ENCODE results near the gene TSC1. TPM values are rescaled to one million over a fixed set of nuclear protein-coding genes. Genes with fewer than 3 reads are reported as not detected.
"Not testable (repeated sequence)": the region's sequence is repeated elsewhere in the genome, so short reads cannot be mapped to it uniquely, and the experiment has no call there.

TSC1 gene
- 10 to 100 TPM; 38.2 to 59.5 (median 45.5) TPM for polyA plus RNA-seq (ENCODE audit: insufficient read length in 4 of 4)

GRCh38 chr9:132944294-132945185, at the start of gene TSC1:
Gene TSC1 (minus strand): TSS chr9:132944616. CDS start chr9:132928872, 15,744 bp downstream.
- peak; percentile 84 to 92 (median 88) for DNase-seq (ENCODE audit: low read depth in 4 of 4, low spot score in 3 of 4)

GRCh38 chr9:132993511-132993939, 49.1 kb upstream of the TSC1 start:
- no peak for DNase-seq (ENCODE audit: low read depth in 4 of 4, low spot score in 3 of 4)

- no peak for DNase-seq (ENCODE audit: low read depth in 4 of 4, low spot score in 3 of 4)
These were observed 47.2 kb upstream of the TSC1 start for GRCh38 chr9:132991351-132992300.

GRCh38 chr9:132990781-132991180, 46.4 kb upstream of the TSC1 start:
- no peak for DNase-seq (ENCODE audit: low read depth in 4 of 4, low spot score in 3 of 4)

- DNase-seq (ENCODE audit: low read depth in 4 of 4, low spot score in 3 of 4) = not testable (repeated sequence)
These were observed 45.7 kb upstream of the TSC1 start for GRCh38 chr9:132989998-132990557.

- no peak for DNase-seq (ENCODE audit: low read depth in 4 of 4, low spot score in 3 of 4)
These were observed 45.1 kb upstream of the TSC1 start for GRCh38 chr9:132989414-132989996.

DNA sequence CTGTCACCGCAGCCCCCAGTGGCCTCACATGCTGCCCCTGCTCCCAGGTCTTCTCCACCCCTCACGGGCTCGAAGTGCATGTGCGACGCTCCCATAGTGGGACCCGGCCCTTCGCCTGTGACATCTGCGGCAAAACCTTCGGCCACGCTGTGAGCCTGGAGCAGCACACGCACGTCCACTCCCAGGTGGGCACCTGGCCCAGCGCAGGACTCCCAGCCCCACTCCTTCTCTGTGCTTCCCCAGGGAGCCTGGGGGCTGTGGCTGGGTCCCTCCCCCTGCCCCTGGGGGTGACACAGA, 44.5 kb upstream of the TSC1 start:
- no peak for DNase-seq (ENCODE audit: low read depth in 4 of 4, low spot score in 3 of 4)

DNA sequence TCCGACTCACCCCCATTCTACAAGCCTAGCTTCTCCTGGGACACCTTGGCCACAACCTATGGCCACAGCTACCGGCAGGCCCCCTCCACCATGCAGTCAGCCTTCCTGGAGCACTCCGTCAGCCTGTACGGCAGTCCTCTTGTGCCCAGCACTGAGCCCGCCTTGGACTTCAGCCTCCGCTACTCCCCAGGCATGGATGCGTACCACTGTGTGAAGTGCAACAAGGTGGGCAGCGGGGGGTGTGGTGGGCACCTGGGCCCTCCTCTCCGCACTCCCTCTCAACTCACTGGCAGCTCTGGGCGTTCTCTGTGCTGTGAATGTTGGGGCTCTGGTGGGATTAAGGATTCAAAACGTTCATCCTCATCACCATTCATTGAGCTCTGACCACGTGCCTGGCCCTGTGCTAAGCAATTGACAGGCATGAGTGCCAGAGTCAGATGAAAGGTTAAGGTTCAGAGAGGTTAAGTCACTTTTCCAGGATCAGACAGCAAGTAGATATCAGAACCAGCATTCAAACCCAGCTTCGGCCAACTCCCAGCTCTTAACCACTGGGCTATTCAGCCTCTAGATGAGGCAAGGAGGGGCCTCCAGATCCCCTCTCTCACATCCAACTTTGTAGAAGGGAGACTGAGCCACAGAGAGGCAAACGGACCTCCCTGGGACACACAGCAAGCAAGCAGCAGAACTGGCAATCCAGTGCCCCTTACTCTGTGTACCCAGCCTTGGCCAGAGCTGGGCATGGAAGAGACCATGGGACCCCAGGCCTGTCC, 44.0 kb upstream of the TSC1 start:
- DNase-seq (ENCODE audit: low read depth in 4 of 4, low spot score in 3 of 4) = no peak

DNA sequence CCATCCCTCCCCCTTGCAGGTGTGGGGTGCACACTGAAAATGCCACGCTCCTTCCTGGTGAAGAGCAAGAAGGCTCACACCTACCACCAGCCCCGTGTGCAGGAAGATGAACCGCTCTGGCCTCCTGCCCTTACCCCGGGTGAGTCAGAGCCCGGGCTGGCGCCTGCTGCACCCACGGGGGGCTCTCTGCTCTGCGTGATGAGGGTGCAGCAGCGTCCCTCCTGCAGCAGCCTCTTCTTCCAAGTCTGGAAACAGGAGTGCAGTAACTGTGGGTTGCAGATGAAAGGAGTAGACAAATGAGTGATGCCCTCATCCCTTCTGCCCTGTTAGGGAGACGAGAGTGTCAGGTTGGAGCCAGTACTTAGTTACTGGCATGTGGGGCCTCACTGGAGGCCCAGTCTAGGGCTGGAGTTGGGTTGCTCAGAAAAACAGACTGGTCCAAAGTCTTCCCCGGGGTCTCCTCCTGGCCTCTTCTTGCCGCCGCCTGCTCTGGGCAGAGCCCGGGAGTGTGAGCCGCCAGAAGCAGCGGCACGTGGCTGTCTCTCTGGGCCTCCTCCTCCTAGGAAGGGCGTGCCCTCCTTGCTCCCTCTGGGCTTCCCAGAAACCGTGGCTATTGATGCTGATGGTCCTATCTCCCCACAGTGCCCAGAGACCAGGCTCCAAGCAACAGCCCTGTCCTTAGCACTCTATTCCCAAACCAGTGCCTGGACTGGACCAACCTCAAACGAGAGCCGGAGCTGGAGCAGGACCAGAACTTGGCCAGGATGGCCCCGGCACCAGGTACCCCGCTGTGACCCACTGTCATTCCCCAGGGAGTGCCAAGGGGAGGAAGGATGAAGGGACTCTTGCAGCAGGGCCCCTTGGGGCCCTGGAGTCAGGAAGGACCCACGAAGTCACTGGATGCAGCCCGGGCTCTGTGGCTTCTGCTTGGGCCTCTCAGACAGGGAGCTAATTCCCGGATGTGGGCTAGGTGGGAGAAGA, 42.5 kb upstream of the TSC1 start:
- no peak for DNase-seq (ENCODE audit: low read depth in 4 of 4, low spot score in 3 of 4)

DNA sequence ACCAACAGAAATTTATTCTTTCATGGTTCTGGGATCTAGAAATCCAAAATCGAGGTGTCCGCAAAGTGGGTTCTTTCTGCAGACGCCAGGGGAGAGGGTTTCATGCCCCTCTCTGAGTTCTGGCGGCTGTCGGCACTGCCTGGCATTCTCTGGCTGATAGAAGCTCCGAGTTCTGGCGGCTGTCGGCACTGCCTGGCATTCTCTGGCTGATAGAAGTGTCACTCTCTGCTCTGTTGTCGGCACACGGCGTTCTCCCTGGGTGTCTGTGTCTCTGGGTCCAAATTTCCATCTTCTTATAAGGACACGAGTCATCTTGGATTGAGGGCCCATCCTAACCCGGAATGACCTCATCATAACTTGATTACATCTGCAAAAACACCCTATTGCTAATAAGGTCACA, 41.7 kb upstream of the TSC1 start:
- DNase-seq (ENCODE audit: low read depth in 4 of 4, low spot score in 3 of 4) = no peak

DNA sequence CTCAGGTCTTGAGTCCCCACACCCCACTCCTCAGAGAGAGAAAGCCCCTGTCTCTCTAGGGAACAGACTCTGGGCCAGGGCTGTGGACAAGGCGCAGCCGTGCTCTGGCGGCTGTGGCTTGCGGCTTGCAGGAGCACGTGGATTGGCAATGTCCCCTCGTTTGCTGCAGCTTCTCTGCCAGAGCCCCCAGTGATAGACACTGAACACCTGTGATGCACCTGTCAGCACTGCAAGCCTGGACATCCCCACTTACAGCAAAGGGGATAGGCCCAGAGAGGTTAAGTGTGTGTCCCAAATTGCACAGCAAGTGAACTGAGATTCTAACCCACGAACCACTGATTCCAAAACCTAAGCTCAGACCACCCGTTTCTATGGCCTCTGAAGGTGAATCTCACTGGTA, 41.1 kb upstream of the TSC1 start:
- DNase-seq (ENCODE audit: low read depth in 4 of 4, low spot score in 3 of 4) = no peak

DNA sequence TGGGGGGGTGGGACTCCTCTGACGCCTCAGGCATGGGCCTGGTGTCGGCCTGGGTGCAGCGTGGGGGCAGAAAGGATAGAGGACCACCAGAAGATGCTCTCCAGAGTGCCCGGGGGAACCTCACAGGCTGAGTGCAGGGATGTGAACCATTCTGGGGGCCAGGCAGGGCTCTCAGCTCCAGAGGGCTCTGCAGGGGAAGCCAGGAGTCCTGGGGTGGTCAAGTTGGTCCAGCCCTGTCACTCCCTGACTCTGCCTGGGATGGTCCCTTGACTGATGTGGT, 40.6 kb upstream of the TSC1 start:
- no peak for DNase-seq (ENCODE audit: low read depth in 4 of 4, low spot score in 3 of 4)

GRCh38 chr9:132984202-132985070, 40.0 kb upstream of the TSC1 start:
- DNase-seq (ENCODE audit: low read depth in 4 of 4, low spot score in 3 of 4) = no peak

DNA sequence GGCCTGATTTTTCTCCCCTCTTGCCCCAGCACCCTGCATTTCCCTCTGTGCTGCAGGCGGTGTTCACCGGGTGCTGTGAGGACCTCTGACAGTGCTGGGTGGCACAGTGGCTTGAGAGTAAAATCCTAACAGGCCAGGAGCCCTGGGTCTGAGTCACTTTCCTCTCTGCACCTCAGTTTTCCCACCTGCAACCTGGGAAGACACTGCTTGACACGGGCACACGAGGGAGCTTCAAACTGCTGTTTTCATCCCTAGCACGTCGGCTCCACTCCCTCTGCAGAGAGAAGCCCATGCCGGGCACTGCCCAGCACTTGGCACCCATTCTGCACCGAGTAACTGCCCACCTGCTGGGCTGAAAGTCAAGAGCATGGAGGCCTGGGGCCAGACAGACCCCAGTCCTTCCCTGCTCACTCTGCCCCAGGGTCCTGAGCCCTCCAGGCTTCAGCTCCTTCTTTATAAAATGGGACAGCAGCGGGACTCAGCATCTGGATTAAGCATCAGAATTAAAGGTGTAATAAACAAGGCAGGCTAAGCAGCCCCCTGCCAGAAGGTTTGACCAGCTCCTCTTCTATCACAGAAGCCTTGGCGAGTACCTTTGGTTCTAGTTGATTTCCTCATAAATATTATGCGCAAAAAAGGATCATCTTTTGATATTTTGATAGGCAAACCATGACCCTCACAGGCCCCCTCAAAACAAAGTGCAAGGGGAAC, 39.2 kb upstream of the TSC1 start:
- no peak for DNase-seq (ENCODE audit: low read depth in 4 of 4, low spot score in 3 of 4)

- no peak for DNase-seq (ENCODE audit: low read depth in 4 of 4, low spot score in 3 of 4)
These were observed 38.0 kb upstream of the TSC1 start for GRCh38 chr9:132982458-132982857.

DNA sequence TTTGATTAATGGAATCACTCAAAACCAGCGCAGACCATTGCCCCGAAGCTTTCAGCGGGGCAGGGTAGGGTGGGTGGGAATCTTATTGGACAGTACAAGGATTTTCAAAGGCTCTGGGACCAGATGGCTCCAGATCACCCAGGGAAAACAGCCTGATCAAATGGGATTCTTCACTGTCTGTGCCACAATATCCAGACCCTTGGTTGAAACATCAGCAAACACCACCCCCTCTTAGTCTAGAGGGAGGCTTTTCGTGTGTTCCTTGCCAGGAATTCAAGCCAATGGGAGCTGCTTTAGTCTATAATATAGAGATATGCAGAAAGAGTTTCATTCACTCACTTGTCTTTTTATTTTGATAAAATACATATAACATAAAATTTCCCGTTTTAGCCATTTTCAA, 35.7 kb upstream of the TSC1 start:
- DNase-seq (ENCODE audit: low read depth in 4 of 4, low spot score in 3 of 4) = no peak

DNA sequence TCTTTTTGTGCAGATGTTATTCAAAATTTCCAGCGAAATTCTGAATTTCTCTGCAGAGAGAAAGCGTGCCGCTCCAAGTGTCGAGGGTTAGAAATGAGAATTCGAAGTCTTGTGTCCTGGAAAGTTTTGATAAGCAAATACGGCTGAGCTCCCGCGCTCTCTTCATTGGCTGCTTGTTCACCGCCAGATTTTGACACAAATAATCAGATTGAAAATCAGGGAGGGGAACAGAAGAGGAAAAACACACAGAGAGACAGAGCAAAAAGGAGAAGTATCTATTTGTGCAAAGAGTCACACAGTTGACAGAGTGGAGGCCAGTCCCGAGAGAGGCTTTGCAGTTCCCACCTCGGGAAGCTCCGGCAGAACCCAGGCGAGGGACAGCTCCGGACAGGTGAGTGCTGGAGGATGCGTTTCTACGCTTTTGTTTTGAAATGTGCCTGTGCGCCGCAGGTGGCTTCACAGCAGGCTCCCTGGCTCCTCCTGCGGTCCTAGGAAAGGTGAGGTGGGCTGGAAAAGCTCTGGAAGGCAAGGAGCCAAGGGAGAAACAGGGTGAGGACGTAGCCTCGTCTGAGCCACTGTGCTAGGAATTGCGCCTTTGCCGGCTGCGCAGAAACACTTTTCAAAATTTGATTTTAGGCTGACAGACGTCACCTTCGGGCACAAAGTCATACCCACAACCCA, 34.2 kb upstream of the TSC1 start, which contains the start of gene GFI1B:
TSS of gene GFI1B (plus strand) at position 244 of the 681 bp plus-strand sequence. CDS start 7,985 bp downstream, outside the sequence.
- DNase-seq (ENCODE audit: low read depth in 4 of 4, low spot score in 3 of 4) = no peak
